ENCODE data around the gene CHI3L1.

DNA sequence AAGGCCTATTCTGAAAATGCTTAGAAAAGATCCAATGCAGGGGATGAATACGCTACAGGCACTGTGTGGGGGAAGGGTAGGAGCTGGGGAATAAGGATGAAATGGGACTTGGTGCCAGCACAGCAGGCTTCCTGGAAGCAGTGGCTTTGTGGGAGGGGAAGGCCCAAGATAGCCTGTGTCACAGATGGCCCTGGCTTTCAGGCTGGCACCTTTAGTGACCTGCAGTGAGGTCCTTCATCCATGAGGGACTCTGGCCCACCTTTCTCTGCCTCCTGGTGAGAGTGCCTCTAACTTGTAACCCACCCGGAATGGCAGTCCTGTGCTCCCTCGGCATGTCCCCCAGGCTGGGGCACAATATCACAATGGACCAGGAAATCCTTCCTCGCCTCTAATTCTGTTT, 919 bp downstream of the CHI3L1 start:
- TF ChIP-seq, protein P1, sequence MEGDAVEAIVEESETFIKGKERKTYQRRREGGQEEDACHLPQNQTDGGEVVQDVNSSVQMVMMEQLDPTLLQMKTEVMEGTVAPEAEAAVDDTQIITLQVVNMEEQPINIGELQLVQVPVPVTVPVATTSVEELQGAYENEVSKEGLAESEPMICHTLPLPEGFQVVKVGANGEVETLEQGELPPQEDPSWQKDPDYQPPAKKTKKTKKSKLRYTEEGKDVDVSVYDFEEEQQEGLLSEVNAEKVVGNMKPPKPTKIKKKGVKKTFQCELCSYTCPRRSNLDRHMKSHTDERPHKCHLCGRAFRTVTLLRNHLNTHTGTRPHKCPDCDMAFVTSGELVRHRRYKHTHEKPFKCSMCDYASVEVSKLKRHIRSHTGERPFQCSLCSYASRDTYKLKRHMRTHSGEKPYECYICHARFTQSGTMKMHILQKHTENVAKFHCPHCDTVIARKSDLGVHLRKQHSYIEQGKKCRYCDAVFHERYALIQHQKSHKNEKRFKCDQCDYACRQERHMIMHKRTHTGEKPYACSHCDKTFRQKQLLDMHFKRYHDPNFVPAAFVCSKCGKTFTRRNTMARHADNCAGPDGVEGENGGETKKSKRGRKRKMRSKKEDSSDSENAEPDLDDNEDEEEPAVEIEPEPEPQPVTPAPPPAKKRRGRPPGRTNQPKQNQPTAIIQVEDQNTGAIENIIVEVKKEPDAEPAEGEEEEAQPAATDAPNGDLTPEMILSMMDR (IDR thresholded peaks at IDR 0.05): no peak
- no peak for TF ChIP-seq POLR2A (IDR thresholded peaks at IDR 0.05)
